ENCODE results near the gene DCXR. TPM values are rescaled to one million over a fixed set of nuclear protein-coding genes. Genes with fewer than 3 reads are reported as not detected.

Gene DCXR
- total RNA-seq, 2 donors from 2014 or later: 95.7 to 136 TPM

Other genes starting within 250 kb of the DCXR start
- not detected for gene GCGR, start 233.5 kb downstream of the DCXR start, total RNA-seq
- gene MCRIP1, start 204.4 kb downstream of the DCXR start, total RNA-seq: 100 to 1,000 TPM in 1 of 2 donors, 10 to 100 TPM in 1; 83.9 to 104 TPM
- not detected for gene PPP1R27, start 202.6 kb downstream of the DCXR start, total RNA-seq
- gene P4HB, start 177.2 kb downstream of the DCXR start, total RNA-seq: 100 to 1,000 TPM; 691 to 774 TPM
- 100 to 1,000 TPM; 874 to 929 TPM for gene ARHGDIA, start 166.4 kb downstream of the DCXR start, total RNA-seq
- 100 to 1,000 TPM; 159 to 302 TPM for gene ALYREF, start 146.1 kb downstream of the DCXR start, total RNA-seq
- 100 to 1,000 TPM in 1 of 2 donors, 10 to 100 TPM in 1; 81.3 to 112 TPM for gene ANAPC11, start 146.0 kb downstream of the DCXR start, total RNA-seq
- gene NPB, start 135.5 kb downstream of the DCXR start, total RNA-seq: under 1 TPM; 0.17 to 0.50 TPM
- gene PCYT2, start 126.3 kb downstream of the DCXR start, total RNA-seq: 10 to 100 TPM; 30.4 to 36.5 TPM
- 10 to 100 TPM; 69.4 to 77.6 TPM for gene SIRT7, start 119.5 kb downstream of the DCXR start, total RNA-seq
- 10 to 100 TPM; 26.7 to 49.4 TPM for gene MAFG, start 110.0 kb downstream of the DCXR start, total RNA-seq
- 10 to 100 TPM; 18.3 to 56.1 TPM for gene PYCR1, start 100.4 kb downstream of the DCXR start, total RNA-seq
- not detected for gene MYADML2, start 90.5 kb downstream of the DCXR start, total RNA-seq
- under 1 TPM in 1 of 2 donors, not detected in 1; 0.17 TPM for gene NOTUM, start 76.5 kb downstream of the DCXR start, total RNA-seq
- gene ASPSCR1, start 60.1 kb downstream of the DCXR start, total RNA-seq: 10 to 100 TPM; 21.6 to 46.8 TPM
- 100 to 1,000 TPM in 1 of 2 donors, 10 to 100 TPM in 1; 82.6 to 174 TPM for gene CENPX, start 14.8 kb downstream of the DCXR start, total RNA-seq
- 10 to 100 TPM; 16.1 to 42.3 TPM for gene LRRC45, start 14.4 kb downstream of the DCXR start, total RNA-seq
- 1 to 10 TPM; 3.0 to 6.1 TPM for gene RAC3, start 6.0 kb downstream of the DCXR start, total RNA-seq
- 10 to 100 TPM; 18.2 to 23.1 TPM for gene RFNG, start 14.1 kb upstream of the DCXR start, total RNA-seq
- gene GPS1, start 14.2 kb upstream of the DCXR start, total RNA-seq: 100 to 1,000 TPM; 112 to 114 TPM
- 100 to 1,000 TPM; 125 to 196 TPM for gene DUS1L, start 28.1 kb upstream of the DCXR start, total RNA-seq
- gene FASN, start 60.5 kb upstream of the DCXR start, total RNA-seq: 100 to 1,000 TPM; 195 to 451 TPM
- 10 to 100 TPM; 34.0 to 82.2 TPM for gene CCDC57, start 175.1 kb upstream of the DCXR start, total RNA-seq
- gene SLC16A3, start 191.3 kb upstream of the DCXR start, total RNA-seq: 100 to 1,000 TPM; 241 to 534 TPM
- 100 to 1,000 TPM; 160 to 215 TPM for gene CSNK1D, start 236.0 kb upstream of the DCXR start, total RNA-seq